Measurements from ENCODE around the gene DLD. TPM values are rescaled to one million over a fixed set of nuclear protein-coding genes. Genes with fewer than 3 reads are reported as not detected.

The DLD gene
- total RNA-seq, 1 donor from 2014 or later = 89.9 TPM

GRCh38 chr7:107857541-107857912, 33.5 kb upstream of the DLD start:
- H3K4me3 Mint-ChIP-seq (ENCODE audit: unreplicated experiment) = no peak overlapping the region
- H3K4me1 Mint-ChIP-seq (ENCODE audit: unreplicated experiment) = peaks cover 3% of the 10 kb centered on the region
- no peaks in the 10 kb centered on the region for H3K27me3 Mint-ChIP-seq (ENCODE audit: unreplicated experiment)
- no peak for TF ChIP-seq CTCF (IDR thresholded peaks at IDR 0.05; ENCODE audit: unreplicated experiment)
- no peak for DNase-seq (ENCODE audit: low spot score)
- H3K36me3 Mint-ChIP-seq (ENCODE audit: low read depth, unreplicated experiment) = no peaks in the 10 kb centered on the region
- no peaks in the 10 kb centered on the region for H3K9me3 Mint-ChIP-seq (ENCODE audit: unreplicated experiment)
- H3K27ac Mint-ChIP-seq (ENCODE audit: unreplicated experiment) = no peak overlapping the region

GRCh38 chr7:107858280-107858679, 32.7 kb upstream of the DLD start:
- H3K27me3 Mint-ChIP-seq (ENCODE audit: unreplicated experiment) = no peaks in the 10 kb centered on the region
- H3K4me3 Mint-ChIP-seq (ENCODE audit: unreplicated experiment) = no peak overlapping the region
- no peak for DNase-seq (ENCODE audit: low spot score)
- H3K27ac Mint-ChIP-seq (ENCODE audit: unreplicated experiment) = no peak overlapping the region
- no peaks in the 10 kb centered on the region for H3K36me3 Mint-ChIP-seq (ENCODE audit: low read depth, unreplicated experiment)
- peaks cover 3% of the 10 kb centered on the region for H3K4me1 Mint-ChIP-seq (ENCODE audit: unreplicated experiment)
- no peak for TF ChIP-seq CTCF (IDR thresholded peaks at IDR 0.05; ENCODE audit: unreplicated experiment)
- H3K9me3 Mint-ChIP-seq (ENCODE audit: unreplicated experiment) = no peaks in the 10 kb centered on the region

GRCh38 chr7:107860279-107860961, 30.6 kb upstream of the DLD start:
- H3K4me1 Mint-ChIP-seq (ENCODE audit: unreplicated experiment) = peaks cover 3% of the 10 kb centered on the region
- H3K27ac Mint-ChIP-seq (ENCODE audit: unreplicated experiment) = no peak overlapping the region
- no peaks in the 10 kb centered on the region for H3K27me3 Mint-ChIP-seq (ENCODE audit: unreplicated experiment)
- no peak for TF ChIP-seq CTCF (IDR thresholded peaks at IDR 0.05; ENCODE audit: unreplicated experiment)
- DNase-seq (ENCODE audit: low spot score) = no peak
- H3K4me3 Mint-ChIP-seq (ENCODE audit: unreplicated experiment) = no peak overlapping the region
- no peaks in the 10 kb centered on the region for H3K9me3 Mint-ChIP-seq (ENCODE audit: unreplicated experiment)
- H3K36me3 Mint-ChIP-seq (ENCODE audit: low read depth, unreplicated experiment) = no peaks in the 10 kb centered on the region

- Mint-ChIP-seq H3K4me3 (ENCODE audit: unreplicated experiment) (no peak overlapping the region), H3K27ac (ENCODE audit: unreplicated experiment) (no peak overlapping the region)
- DNase-seq (ENCODE audit: low spot score) = no peak
Observed at GRCh38 chr7:107860981-107861652, 29.9 kb upstream of the DLD start.

More at GRCh38 chr7:107860981-107861652, 29.9 kb upstream of the DLD start:
- H3K9me3 Mint-ChIP-seq (ENCODE audit: unreplicated experiment) = no peaks in the 10 kb centered on the region
- H3K27me3 Mint-ChIP-seq (ENCODE audit: unreplicated experiment) = no peaks in the 10 kb centered on the region
- no peaks in the 10 kb centered on the region for H3K36me3 Mint-ChIP-seq (ENCODE audit: low read depth, unreplicated experiment)
- H3K4me1 Mint-ChIP-seq (ENCODE audit: unreplicated experiment) = peaks cover 8% of the 10 kb centered on the region
- no peak for TF ChIP-seq CTCF (IDR thresholded peaks at IDR 0.05; ENCODE audit: unreplicated experiment)
